Vagina (tissue), 2 donors: ENCODE results near the gene DCST1. TPM values are rescaled to one million over a fixed set of nuclear protein-coding genes. Genes with fewer than 3 reads are reported as not detected.
A peak's percentile ranks its signal among the peaks of the same experiment; 100 is the strongest.
"Not testable (repeated sequence)": the region's sequence is repeated elsewhere in the genome, so short reads cannot be mapped to it uniquely, and the experiment has no call there.

Experiments used
- DNase-seq, 2 donors: peaks; one replicate each; pipeline ENCODE4 v3.0.0-alpha.2; 2017; ENCODE audit errors: extremely low spot score in 2 of 2
- H3K27ac ChIP-seq: fragments of 200-600 bp; sonication (generic); one replicate; pipeline ENCODE4 v1.5.1; 2019
- H3K27me3 ChIP-seq: fragments of 200-600 bp; sonication (generic); one replicate; pipeline ENCODE4 v1.5.1; 2019
- H3K36me3 ChIP-seq, 2 donors: fragments of 200-600 bp; sonication (generic); one replicate each; pipeline ENCODE4 v1.5.1; 2017 to 2019
- H3K4me1 ChIP-seq: fragments of 200-600 bp; sonication (generic); one replicate; pipeline ENCODE4 v1.5.1; 2019
- H3K4me3 ChIP-seq, 2 donors: fragments of 200-600 bp; sonication (generic); 1 replicate in 1 of 2; 2 replicates in 1 of 2; pipeline ENCODE4 v1.5.1; 2016 to 2019
- H3K9me3 ChIP-seq: fragments of 200-600 bp; sonication (generic); one replicate; pipeline ENCODE4 v1.5.1; 2019
- CTCF ChIP-seq, 3 experiments: fragments of 450-650 bp in 2 of 3; fragments of 200-600 bp in 1 of 3; sonication (generic) in 1 of 3; IDR thresholded peaks; one replicate each; pipeline ENCODE4 v1.5.1; 2017 to 2019; ENCODE audit warnings: antibody characterized with exemption in 3 of 3, mild to moderate bottlenecking in 2 of 3, moderate library complexity in 2 of 3
- POLR2A ChIP-seq, 2 donors: fragments of 450-650 bp; IDR thresholded peaks; one replicate each; pipeline ENCODE4 v1.6.1; 2017; ENCODE audit warnings: antibody characterized with exemption in 2 of 2, mild to moderate bottlenecking in 2 of 2, moderate library complexity in 2 of 2
- POLR2AphosphoS5 ChIP-seq, 2 donors: sonication (generic); formaldehyde crosslinking; IDR thresholded peaks; one replicate each; pipeline ENCODE4 v1.9.0; 2017; ENCODE audit warnings: antibody characterized with exemption in 2 of 2, mild to moderate bottlenecking in 2 of 2, low read depth in 1 of 2; ENCODE audit not compliant: insufficient read depth in 1 of 2
- intact Hi-C: fragments of 100-400 bp; cut with DNase I; formaldehyde crosslinking; loops from one replicate; pipeline ENCODE4 v1.15.1; 2023
- total RNA-seq: library from RNA; depleted of rRNA; stranded (reverse); fragments of >200 nt; gene quantifications from one replicate; pipeline ENCODE4 v1.2.3, GENCODE V29; 2016

The DCST1 gene
- total RNA-seq, 1 donor from 2014 or later = not detected

GRCh38 chr1:154994269-154994587 is 39.4 kb upstream of the DCST1 start:
- TF ChIP-seq POLR2AphosphoS5 (IDR thresholded peaks at IDR 0.05; ENCODE audit: insufficient read depth in 1 of 2, low read depth in 1 of 2) (no peak), CTCF (IDR thresholded peaks at IDR 0.05) (no peak), POLR2A (IDR thresholded peaks at IDR 0.05) (no peak)
- Histone ChIP-seq H3K27me3 (no peaks in the 10 kb centered on the region), H3K36me3 (peaks cover 0 to 13% of the 10 kb centered on the region in 2 donors), H3K4me3 (no peak overlapping the region), H3K9me3 (no peaks in the 10 kb centered on the region), H3K27ac (no peak overlapping the region), H3K4me1 (peaks cover 19% of the 10 kb centered on the region)
- DNase-seq = no peak
- intact Hi-C loops = no loop called here

- TF ChIP-seq POLR2A (IDR thresholded peaks at IDR 0.05) (no peak), CTCF (IDR thresholded peaks at IDR 0.05) (no peak), POLR2AphosphoS5 (IDR thresholded peaks at IDR 0.05; ENCODE audit: insufficient read depth in 1 of 2, low read depth in 1 of 2) (no peak)
- DNase-seq = no peak
- Histone ChIP-seq H3K9me3 (no peaks in the 10 kb centered on the region), H3K27ac (no peak overlapping the region), H3K4me3 (no peak overlapping the region), H3K27me3 (no peaks in the 10 kb centered on the region), H3K4me1 (peaks cover 19% of the 10 kb centered on the region), H3K36me3 (peaks cover 0 to 9% of the 10 kb centered on the region in 2 donors)
- intact Hi-C loops = no loop called here
These were observed 39.0 kb upstream of the DCST1 start for GRCh38 chr1:154994591-154994990.

DNA sequence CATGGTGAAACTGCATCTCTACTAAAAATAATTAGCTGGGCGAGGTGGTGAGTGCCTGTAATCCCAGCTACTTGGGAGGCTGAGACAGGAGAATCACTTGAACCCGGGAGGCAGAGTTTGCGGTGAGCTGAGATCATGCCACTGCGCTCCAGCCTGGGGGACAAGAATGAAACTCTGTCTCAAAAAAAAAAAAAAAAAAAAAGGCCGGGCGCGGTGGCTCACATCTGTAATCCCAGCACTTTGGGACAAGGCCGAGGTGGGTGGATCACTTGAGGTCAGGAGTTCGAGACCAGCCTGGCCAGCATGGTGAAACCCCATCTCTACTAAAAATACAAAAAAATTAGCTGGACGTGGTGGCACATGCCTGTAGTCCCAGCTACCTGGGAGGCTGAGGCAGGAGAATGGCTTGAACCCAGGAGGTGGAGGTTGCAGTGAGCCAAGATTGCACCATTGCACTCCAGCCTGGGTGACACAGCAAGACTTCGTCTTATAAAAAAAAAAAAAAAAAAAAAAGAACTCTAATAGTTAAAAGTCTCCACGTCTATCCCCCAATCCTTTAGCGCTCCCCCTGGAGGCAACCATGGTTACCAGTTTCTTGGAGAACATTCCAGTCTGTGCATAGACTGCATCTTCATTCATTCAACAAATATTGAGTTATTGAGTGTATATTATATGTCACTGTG is 38.2 kb upstream of the DCST1 start:
- DNase-seq, H3K27ac ChIP-seq, H3K27me3 ChIP-seq, H3K36me3 ChIP-seq, intact Hi-C loops, H3K9me3 ChIP-seq, H3K4me3 ChIP-seq: not testable (repeated sequence)
- peaks cover 25% of the 10 kb centered on the region for H3K4me1 ChIP-seq
- peak in 1 of 2 donors; percentile 48 for TF ChIP-seq POLR2AphosphoS5 (IDR thresholded peaks at IDR 0.05; ENCODE audit: insufficient read depth in 1 of 2, low read depth in 1 of 2)

GRCh38 chr1:154996966-154997701 is 36.5 kb upstream of the DCST1 start:
- TF ChIP-seq CTCF (IDR thresholded peaks at IDR 0.05) = no peak
- no peak for TF ChIP-seq POLR2AphosphoS5 (IDR thresholded peaks at IDR 0.05; ENCODE audit: insufficient read depth in 1 of 2, low read depth in 1 of 2)
- no peak for TF ChIP-seq POLR2A (IDR thresholded peaks at IDR 0.05)
- intact Hi-C loops = no loop called here
- no peak overlapping the region for H3K4me3 ChIP-seq
- no peak overlapping the region for H3K27ac ChIP-seq
- DNase-seq = no peak
- no peaks in the 10 kb centered on the region for H3K36me3 ChIP-seq
- peaks cover 25% of the 10 kb centered on the region for H3K4me1 ChIP-seq
- no peaks in the 10 kb centered on the region for H3K27me3 ChIP-seq
- no peaks in the 10 kb centered on the region for H3K9me3 ChIP-seq

DNA sequence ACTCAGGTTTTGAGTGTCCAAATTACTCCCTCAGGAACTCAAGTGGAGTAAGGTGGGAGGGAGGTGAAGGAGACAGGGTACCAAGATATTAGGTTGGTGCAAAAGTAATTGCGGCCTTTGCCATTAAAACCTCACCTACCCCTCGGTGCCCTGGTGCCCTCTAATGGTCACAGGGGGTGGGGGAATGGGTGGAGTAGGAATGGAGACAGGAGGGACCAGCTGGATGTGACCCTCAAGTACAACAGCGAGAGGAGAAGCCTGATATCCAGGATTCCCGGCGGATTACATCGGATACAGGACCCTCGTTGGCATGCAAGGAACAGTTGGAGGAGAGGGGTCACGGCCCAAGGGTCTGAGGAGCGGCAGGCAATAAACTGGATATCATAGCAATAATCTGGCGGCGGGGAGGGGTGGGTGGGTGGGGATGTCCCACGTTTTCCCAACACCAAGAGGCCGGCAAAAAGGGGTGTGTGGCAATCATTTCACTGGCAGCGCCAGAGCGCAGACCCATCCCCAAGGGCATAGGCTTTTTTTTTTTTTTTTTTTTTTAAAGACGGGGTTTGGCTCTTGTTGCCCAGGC is 35.3 kb upstream of the DCST1 start:
- peaks cover 25% of the 10 kb centered on the region for H3K4me1 ChIP-seq
- H3K4me3 ChIP-seq = no peak overlapping the region
- DNase-seq = no peak
- no peaks in the 10 kb centered on the region for H3K9me3 ChIP-seq
- no peaks in the 10 kb centered on the region for H3K36me3 ChIP-seq
- intact Hi-C loops = no loop called here
- TF ChIP-seq POLR2AphosphoS5 (IDR thresholded peaks at IDR 0.05; ENCODE audit: insufficient read depth in 1 of 2, low read depth in 1 of 2) (no peak), POLR2A (IDR thresholded peaks at IDR 0.05) (no peak), CTCF (IDR thresholded peaks at IDR 0.05) (no peak)
- H3K27me3 ChIP-seq = no peaks in the 10 kb centered on the region
- H3K27ac ChIP-seq = peak overlapping the region; percentile 99
